Fibroblast of skin of back (primary cell): Measurements from ENCODE around the gene SYT17.

ENCODE experiments used
- DNase-seq: peaks from one replicate; pipeline ENCODE4 v3.0.0-alpha.2; 2013

SYT17 gene

DNA sequence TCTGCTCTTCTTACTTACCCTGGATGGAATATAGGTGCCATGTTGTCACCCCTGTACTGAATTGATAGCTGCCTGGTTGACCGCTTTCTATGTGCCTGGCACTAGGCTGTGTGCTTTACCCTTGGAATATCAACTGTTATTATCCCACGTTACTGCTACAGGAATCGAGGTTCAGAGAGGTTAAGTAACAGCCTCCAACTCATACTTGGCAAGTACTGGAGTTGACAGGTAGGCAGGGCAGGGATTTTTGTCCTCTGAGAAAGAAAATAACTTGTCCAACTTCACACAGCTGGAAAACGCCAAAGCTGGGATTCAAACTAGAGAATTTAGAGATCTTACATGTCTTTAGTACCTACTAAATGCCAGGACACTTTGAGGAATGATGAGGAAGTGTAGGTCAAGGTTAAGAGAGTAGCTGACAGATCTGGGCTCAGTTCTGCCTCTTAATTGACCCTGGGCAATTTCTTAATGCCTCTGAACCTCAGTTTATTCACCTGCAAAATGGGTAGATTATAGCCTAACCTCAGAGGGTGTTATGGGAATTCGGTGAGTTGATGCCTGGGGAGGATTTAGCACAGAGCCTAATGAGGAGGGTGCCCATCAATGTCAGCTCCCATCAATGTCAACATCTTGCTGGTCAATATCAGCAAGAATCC is 28.5 kb upstream of the SYT17 start:
- DNase-seq = no peak

GRCh38 chr16:19140396-19140795 is 27.6 kb upstream of the SYT17 start:
- no peak for DNase-seq

DNA sequence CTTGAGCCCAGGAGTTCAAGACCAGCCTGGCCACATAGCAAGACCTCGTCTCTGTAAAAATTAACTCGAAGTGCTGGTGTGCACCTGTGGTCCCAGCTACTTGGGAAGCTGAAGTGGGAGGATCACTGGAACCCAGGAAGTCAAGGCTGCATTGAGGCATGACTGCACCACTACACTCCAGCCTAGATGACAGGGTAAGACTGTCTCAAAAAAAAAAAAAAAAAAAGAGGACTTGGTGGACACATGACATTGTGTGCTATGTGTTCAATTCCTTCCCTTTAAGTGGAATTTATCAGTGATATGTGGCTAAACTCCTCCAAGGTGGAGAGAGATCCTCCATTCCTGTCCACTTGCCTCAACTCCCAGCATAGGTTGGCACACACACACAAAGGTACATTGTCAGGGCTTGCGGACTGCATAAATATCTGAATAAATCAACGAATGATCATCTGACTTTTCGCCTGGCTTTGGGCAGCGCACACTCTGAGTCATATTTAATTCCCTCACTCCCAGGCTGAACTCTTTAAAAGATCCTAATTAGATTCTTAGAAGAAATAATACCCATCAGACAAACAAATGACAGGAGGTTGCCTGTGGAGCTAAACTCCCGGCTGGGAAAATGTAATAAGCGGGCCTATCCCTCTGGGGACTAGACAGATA is 25.0 kb upstream of the SYT17 start:
- no peak for DNase-seq

GRCh38 chr16:19143599-19143956 is 24.5 kb upstream of the SYT17 start:
- DNase-seq = no peak

GRCh38 chr16:19145010-19145409 is 23.0 kb upstream of the SYT17 start:
- DNase-seq = no peak

DNA sequence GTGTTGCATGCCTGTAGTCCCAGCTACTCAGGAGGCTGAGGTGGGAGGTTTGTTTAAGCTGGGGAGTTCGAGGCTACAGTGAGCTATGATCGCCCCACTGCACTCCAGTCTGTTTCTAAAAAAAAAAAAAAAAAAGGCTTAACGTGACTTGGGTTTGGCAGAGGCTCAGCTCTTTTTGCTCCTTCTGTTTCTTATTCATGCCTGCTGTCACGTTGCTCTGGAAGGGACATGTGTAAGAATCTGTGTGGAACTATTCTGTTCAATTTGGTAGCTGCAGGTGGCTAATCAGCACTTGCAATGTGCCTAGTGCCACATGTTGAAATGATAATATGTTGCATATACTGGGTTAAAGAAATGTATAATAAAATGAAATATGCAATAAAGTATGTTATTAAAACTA is 20.9 kb upstream of the SYT17 start:
- DNase-seq = no peak

DNA sequence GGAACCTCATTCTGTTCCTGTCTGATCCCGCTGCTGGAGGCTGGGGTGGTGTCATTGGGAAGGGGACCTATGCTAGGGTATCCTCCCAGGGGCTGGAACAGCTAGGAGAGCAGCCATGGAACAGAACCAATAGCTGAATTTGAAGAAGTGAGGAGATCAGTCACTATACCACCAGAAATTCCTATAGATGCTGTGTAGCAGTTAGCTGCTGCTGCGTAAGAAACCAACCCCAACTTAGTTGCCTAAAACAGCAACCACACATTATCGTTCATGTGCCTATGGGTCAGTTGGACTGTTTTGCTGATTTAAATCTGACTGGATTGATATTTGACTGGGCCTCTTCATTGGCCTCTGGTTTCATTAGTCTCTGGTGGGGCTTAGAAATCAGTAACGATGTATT is 20.4 kb upstream of the SYT17 start:
- no peak for DNase-seq

GRCh38 chr16:19148189-19148588 is 19.9 kb upstream of the SYT17 start:
- DNase-seq = no peak

DNA sequence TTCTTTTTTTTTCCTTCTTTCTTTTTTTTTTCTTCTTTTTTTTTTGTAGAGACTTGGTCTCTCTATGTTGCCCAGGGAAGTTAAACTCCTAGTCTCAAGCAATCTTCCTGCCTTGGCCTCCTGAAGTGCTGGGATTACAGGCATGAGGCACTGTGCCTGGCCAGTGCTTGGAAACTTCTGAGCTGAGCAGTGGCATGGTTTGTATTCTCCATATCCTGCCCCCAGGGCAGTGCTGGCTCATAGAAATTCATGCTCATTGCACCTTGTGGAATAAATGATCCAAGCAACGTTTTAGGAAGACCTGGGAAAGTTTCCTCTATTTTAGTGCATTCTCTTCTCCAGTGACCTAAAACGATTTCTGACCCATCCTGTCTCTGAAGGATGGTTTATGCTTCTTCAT is 16.7 kb upstream of the SYT17 start:
- no peak for DNase-seq

DNA sequence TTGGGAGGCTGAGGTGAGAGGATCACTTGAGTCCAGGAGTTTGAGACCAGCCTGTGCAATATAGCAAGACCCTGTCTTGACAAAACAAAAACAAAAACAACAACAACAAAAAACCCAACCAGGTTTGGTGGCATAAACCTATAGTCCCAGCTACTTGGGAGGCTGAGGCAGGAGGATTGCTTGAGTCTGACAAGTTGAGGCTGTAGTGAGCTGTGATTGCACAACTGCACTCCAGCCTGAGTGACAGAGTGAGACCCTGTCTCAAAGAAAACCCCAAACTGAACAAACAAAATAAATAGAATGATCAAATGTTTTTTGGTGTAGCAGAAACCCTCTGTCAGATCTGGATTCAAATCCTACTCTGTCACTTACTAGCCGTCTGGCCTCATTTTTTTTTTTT is 16.0 kb upstream of the SYT17 start:
- no peak for DNase-seq

DNA sequence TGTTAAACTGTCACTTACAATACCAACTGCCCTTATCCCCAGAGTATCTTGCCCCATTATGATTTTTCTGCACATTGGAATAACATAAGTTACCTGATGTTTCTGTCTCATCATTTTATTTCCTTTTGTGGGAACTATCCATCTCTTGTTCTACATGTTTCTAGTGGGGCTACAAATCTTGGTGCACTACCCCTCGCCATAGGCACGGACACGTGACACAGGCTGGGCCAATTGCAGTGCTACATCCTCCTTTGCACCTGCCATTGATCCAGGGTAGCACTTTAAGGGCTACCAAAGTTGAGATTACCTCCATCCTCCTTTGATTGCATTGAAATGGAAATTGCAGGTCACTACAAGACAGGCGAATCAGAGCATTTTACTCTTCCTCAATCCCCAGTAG is 14.2 kb upstream of the SYT17 start:
- DNase-seq = no peak

DNA sequence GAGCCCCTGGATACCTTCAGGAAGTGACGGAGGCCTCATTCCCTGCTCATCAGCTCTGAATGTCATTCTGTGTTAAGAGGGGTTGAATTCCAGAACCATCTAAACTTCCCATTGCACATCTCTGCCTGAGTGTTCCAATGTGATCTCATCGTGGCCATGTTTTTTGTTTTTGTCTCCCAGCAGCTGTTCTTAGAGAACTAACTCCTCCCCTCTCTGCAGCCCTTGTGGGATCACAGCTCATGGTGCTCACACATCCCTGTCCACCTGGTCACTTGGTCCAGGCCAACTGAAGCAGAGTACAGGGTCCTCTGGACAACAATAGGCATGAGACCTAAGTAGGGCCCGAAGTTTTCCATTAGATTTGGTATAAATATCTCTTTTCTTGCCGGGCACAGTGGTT is 6.0 kb upstream of the SYT17 start:
- DNase-seq = no peak

- DNase-seq = no peak
These were observed 4.8 kb upstream of the SYT17 start for GRCh38 chr16:19163215-19163614.

DNA sequence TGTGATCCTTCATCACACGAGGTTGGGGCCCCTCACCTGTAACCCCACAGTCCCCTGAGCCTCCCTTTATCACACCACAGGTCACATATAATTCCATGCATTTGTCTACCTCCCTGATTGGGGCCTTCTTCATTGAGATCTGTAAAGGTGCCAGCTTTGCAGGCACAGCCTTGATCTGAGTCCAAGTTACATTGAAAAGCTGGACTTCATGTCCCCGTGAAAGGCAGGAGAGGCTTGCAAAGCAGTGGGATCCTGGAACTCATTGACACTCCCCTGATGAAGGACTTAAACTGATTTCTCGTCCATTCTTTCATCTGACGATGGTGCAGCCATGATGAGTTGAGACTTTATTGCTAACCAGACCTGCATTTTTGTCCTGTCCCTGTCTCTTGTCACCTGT is 3.8 kb upstream of the SYT17 start:
- DNase-seq = no peak

- DNase-seq = no peak
These were observed 2.9 kb upstream of the SYT17 start for GRCh38 chr16:19165101-19165500.

DNA sequence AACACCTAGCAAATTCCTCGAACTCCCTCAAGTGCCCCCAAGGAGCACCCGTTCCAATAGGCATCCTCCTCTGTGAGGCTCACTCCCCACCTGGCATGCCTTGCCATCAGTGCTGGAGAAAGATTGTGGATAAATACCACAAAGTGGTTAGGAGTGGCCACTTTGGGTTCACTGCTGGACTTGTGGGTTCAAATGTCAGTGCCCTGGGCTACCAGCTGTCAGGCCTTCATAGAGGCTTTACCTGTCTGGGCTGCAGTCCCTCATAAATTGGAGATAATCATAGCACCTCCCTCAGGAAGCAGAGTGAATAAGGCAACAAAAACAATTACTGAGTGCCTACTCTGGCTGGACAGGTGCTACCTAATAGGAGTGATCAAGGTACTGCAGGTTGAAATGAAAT is 1.5 kb upstream of the SYT17 start:
- no peak for DNase-seq

GRCh38 chr16:19168371-19169081 is 486 bp downstream of the SYT17 start:
- DNase-seq = no peak

GRCh38 chr16:19169082-19169639 is 1.1 kb downstream of the SYT17 start:
- DNase-seq = no peak

- no peak for DNase-seq
These were observed 2.1 kb downstream of the SYT17 start for GRCh38 chr16:19170043-19170655.

- DNase-seq = no peak
These were observed 4.2 kb downstream of the SYT17 start for GRCh38 chr16:19172098-19172780.

GRCh38 chr16:19173059-19173458 is 5.0 kb downstream of the SYT17 start:
- no peak for DNase-seq

GRCh38 chr16:19173649-19174383 is 5.8 kb downstream of the SYT17 start:
- DNase-seq = no peak
